ENCODE data around the gene STKLD1. TPM values are rescaled to one million over a fixed set of nuclear protein-coding genes. Genes with fewer than 3 reads are reported as not detected.

STKLD1 gene
- total and polyA plus RNA-seq, 9 of the 15 experiments (the other 6 are each of a cell fraction or from before 2014, with no cell fraction given) = 0.10 to 0.65 (median 0.33) TPM; not detected in 2

- TF ChIP-seq ZNF740 (CRISPR knock-in tag; IDR thresholded peaks at IDR 0.05) = no peak
- TF ChIP-seq ZNF740 (tag; IDR thresholded peaks at IDR 0.05) = no peak; a peak in 1 of 4 replicates
- peak; percentile 71 for TF ChIP-seq ATF7 (IDR thresholded peaks at IDR 0.05)
- TF ChIP-seq NR2F6 (CRISPR knock-in tag; IDR thresholded peaks at IDR 0.05) = no peak
- TF ChIP-seq KHSRP (IDR thresholded peaks at IDR 0.05) = no peak
- peak; percentile 91 for TF ChIP-seq GTF2E2 (tag; IDR thresholded peaks at IDR 0.05)
- no peak; the same call in 1 of the 2 replicates for TF ChIP-seq GATAD2A (IDR thresholded peaks at IDR 0.05)
- TF ChIP-seq DLX4 (CRISPR knock-in tag; IDR thresholded peaks at IDR 0.05) = no peak
- TF ChIP-seq ESRRB (CRISPR knock-in tag; IDR thresholded peaks at IDR 0.05; ENCODE audit: borderline replicate concordance) = no peak
- peak; percentile 100 for TF ChIP-seq BRD9 (IDR thresholded peaks at IDR 0.05; ENCODE audit: low read depth, partially characterized antibody)
- TF ChIP-seq MYC (IDR thresholded peaks at IDR 0.05; ENCODE audit: low read depth, low read length) = peak; percentile 97
- TF ChIP-seq MYC (CRISPR knock-in tag; IDR thresholded peaks at IDR 0.05; ENCODE audit: borderline replicate concordance, low read depth) = peak; percentile 94; the same call in 1 of the 2 replicates
- TF ChIP-seq NCOA6 (IDR thresholded peaks at IDR 0.05) = no peak
- TF ChIP-seq DEAF1 (CRISPR knock-in tag; IDR thresholded peaks at IDR 0.05) = peak; percentile 34; the same call in 1 of the 2 replicates
- no peak for TF ChIP-seq BDP1 (IDR thresholded peaks at IDR 0.05; ENCODE audit: insufficient read depth, insufficient read length)
- no peak for TF ChIP-seq IFI16 (CRISPR knock-in tag; IDR thresholded peaks at IDR 0.05)
- TF ChIP-seq ZNF785 (CRISPR knock-in tag; IDR thresholded peaks at IDR 0.05) = no peak
- TF ChIP-seq MEF2A (IDR thresholded peaks at IDR 0.05; ENCODE audit: control insufficient read depth, low read depth, low read length) = no peak
- TF ChIP-seq ZBTB26 (CRISPR knock-in tag; IDR thresholded peaks at IDR 0.05) = no peak
Observed at GRCh38 chr9:133347985-133348717, 28.0 kb upstream of the STKLD1 start, which contains the start of the genes MED22 and RPL7A (continued).

Data from K562 (cell line).